ENCODE results near the gene RERE. TPM values are rescaled to one million over a fixed set of nuclear protein-coding genes. Genes with fewer than 3 reads are reported as not detected.

Gene RERE
- total and polyA plus RNA-seq, 7 donors: 19.2 to 148 (median 90.6) TPM

- intact Hi-C loops (cut with DNase I): loop anchor here (5.0 kb wide), 1 partner anchor 50 kb away; no protein-coding TSS in a partner anchor
- H3K4me1 ChIP-seq: peaks cover 0 to 39% (median 25%) of the 10 kb centered on the region in 4 donors
- H3K27ac ChIP-seq: no peak overlapping the region
- H3K36me3 ChIP-seq: no peaks in the 10 kb centered on the region
- H3K4me3 ChIP-seq: no peak overlapping the region
- H3K9me3 ChIP-seq: no peaks in the 10 kb centered on the region
- WGBS, 2 donors: 94 to 98% methylated on average over 2 of the region's 2 CpGs
- TF ChIP-seq POLR2AphosphoS5 (IDR thresholded peaks at IDR 0.05) (no peak), EP300 (IDR thresholded peaks at IDR 0.05) (no peak), CTCF (IDR thresholded peaks at IDR 0.05) (no peak), POLR2A (IDR thresholded peaks at IDR 0.05) (no peak)
- no peaks in the 10 kb centered on the region for H3K27me3 ChIP-seq
- no peak for DNase-seq
These were observed 335.6 kb downstream of the RERE start for GRCh38 chr1:8481650-8482380.

- Histone ChIP-seq H3K27ac (peak overlapping the region; percentile 56 to 72 (median 66)), H3K9me3 (no peaks in the 10 kb centered on the region), H3K27me3 (no peaks in the 10 kb centered on the region), H3K4me1 (peaks cover 0 to 55% (median 42%) of the 10 kb centered on the region in 4 donors), H3K4me3 (no peak overlapping the region), H3K36me3 (no peaks in the 10 kb centered on the region)
- TF ChIP-seq POLR2AphosphoS5 (IDR thresholded peaks at IDR 0.05): no peak
- TF ChIP-seq POLR2A (IDR thresholded peaks at IDR 0.05): no peak
- no peak for TF ChIP-seq EP300 (IDR thresholded peaks at IDR 0.05)
- no peak for TF ChIP-seq CTCF (IDR thresholded peaks at IDR 0.05)
- intact Hi-C loops (cut with DNase I): no loop called here
- DNase-seq: no peak
These were observed 338.9 kb downstream of the RERE start for GRCh38 chr1:8478566-8478965.

GRCh38 chr1:8477983-8478362, 339.5 kb downstream of the RERE start:
- TF ChIP-seq EP300 (IDR thresholded peaks at IDR 0.05): no peak
- no peak for TF ChIP-seq POLR2AphosphoS5 (IDR thresholded peaks at IDR 0.05)
- TF ChIP-seq POLR2A (IDR thresholded peaks at IDR 0.05): no peak
- no peak for DNase-seq
- Histone ChIP-seq H3K27ac (peak overlapping the region; percentile 56 to 72 (median 66)), H3K9me3 (no peaks in the 10 kb centered on the region), H3K36me3 (no peaks in the 10 kb centered on the region), H3K4me1 (peaks cover 0 to 50% (median 37%) of the 10 kb centered on the region in 4 donors), H3K4me3 (no peak overlapping the region), H3K27me3 (no peaks in the 10 kb centered on the region)
- intact Hi-C loops (cut with DNase I): no loop called here
- WGBS, 2 donors: 89 to 92% methylated on average over 2 of the region's 2 CpGs

- no peaks in the 10 kb centered on the region for H3K27me3 ChIP-seq
- DNase-seq: no peak
- peak overlapping the region; percentile 56 to 72 (median 66) for H3K27ac ChIP-seq
- no peaks in the 10 kb centered on the region for H3K36me3 ChIP-seq
- no peaks in the 10 kb centered on the region for H3K9me3 ChIP-seq
- 72 to 84% methylated on average over 9 of the region's 9 CpGs for whole genome bisulfite sequencing, 2 donors
- H3K4me1 ChIP-seq: peaks cover 0 to 46% (median 34%) of the 10 kb centered on the region in 4 donors
- TF ChIP-seq POLR2AphosphoS5 (IDR thresholded peaks at IDR 0.05) (no peak), POLR2A (IDR thresholded peaks at IDR 0.05) (no peak), CTCF (IDR thresholded peaks at IDR 0.05) (no peak), EP300 (IDR thresholded peaks at IDR 0.05) (no peak)
- H3K4me3 ChIP-seq: no peak overlapping the region
- intact Hi-C loops (cut with DNase I): no loop called here
These were observed 340.1 kb downstream of the RERE start for GRCh38 chr1:8477166-8477982.

- Histone ChIP-seq H3K36me3 (no peaks in the 10 kb centered on the region), H3K27me3 (no peaks in the 10 kb centered on the region), H3K4me1 (peaks cover 0 to 50% (median 34%) of the 10 kb centered on the region in 4 donors), H3K27ac (peak overlapping the region; percentile 12 to 72 (median 49)), H3K4me3 (no peak overlapping the region), H3K9me3 (no peaks in the 10 kb centered on the region)
- WGBS, 2 donors: 86 to 95% methylated on average over 3 of the region's 3 CpGs
- DNase-seq: no peak
- TF ChIP-seq CTCF (IDR thresholded peaks at IDR 0.05): no peak
- TF ChIP-seq POLR2AphosphoS5 (IDR thresholded peaks at IDR 0.05): no peak
- no peak for TF ChIP-seq POLR2A (IDR thresholded peaks at IDR 0.05)
- no peak for TF ChIP-seq EP300 (IDR thresholded peaks at IDR 0.05)
- intact Hi-C loops (cut with DNase I): no loop called here
These were observed 341.4 kb downstream of the RERE start for GRCh38 chr1:8476006-8476405.
